Stimulated activated CD4-positive, alpha-beta T cell treated with anti-CD3 and anti-CD28 coated beads, TNF-alpha, amount 100 ng/mL, for 24 hours (primary cell): ENCODE measurements around the gene NCAN.
"Not testable (repeated sequence)": the region's sequence is repeated elsewhere in the genome, so short reads cannot be mapped to it uniquely, and the experiment has no call there.

Experiments used
- DNase-seq, 3 experiments: peaks; one replicate each; pipeline ENCODE4 v3.0.0-alpha.2; 2020; ENCODE audit warnings: low read depth in 3 of 3

NCAN gene

DNA sequence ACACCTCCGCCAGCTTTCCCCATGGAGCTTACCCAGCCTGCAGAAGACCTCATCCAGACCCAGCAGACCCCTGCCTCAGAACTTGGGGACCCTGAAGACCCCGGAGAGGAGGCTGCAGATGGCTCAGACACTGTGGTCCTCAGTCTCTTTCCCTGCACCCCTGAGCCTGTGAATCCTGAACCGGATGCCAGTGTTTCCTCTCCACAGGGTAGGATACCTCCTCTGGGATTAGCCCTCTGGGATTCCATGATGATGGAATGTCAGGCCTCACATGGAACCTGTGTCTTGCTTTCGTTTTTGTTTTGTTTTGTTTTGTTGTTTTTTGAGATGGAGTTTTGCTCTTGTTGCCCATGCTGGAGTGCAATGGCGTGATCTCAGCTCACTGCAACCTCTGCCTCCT lies 17.8 kb upstream of the NCAN start:
- no peak for DNase-seq

DNA sequence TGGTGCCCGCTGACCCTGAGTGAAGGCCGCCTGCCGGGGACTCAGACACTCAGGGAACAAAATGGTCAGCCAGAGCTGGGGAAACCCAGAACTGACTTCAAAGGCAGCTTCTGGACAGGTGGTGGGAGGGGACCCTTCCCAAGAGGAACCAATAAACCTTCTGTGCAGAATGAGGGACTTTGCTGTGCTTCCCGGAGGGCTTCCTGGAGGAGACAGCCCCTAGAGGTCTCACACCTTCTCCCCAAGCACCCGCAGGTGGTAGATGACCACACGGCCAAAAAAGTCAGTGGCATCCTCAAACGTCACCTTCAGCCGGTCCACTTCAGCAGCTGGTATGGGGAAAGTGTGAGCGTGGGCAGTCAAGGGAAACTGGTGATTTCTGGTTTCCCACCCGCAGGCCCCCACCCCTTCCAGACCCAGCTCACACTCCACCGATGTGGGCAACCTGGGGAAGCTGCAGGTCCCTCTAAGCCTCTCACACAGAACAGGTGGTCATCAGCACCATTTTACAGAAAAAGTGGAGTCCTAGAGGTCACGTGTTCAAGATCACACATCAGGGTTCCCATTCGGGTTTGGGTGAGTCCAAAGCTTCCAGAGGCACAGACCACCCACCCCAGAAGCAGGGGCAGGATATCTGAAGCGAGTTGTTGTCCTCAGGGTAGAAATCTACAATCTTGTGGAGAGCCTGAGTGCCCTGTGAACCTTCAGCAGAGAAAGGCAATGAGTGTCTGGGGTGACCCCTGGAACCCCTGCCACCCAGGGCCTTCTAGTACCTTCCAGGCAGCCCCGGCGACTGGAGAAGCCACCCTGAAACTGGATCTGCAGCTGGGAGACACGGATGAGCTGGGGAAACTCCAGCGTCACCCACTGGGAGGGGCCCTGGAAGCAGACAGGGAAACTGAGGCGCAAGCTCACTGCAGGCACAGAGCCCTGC lies 9.8 kb upstream of the NCAN start:
- DNase-seq = no peak

DNA sequence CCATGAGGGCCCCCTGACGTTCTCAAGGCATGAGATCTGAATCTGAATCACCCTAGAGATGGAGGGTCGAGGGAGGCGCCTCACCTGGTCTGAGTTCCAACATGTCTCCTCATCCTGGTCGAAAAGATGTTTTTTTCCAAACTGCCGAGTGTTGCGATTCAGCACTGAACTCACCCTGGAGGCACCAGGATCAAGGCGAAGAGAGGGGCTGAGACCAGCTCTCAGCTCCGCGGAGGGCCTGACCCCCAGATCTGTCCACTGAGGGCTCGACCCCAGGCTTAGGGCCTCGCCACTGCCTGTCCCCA lies 9.1 kb upstream of the NCAN start:
- no peak for DNase-seq

DNA sequence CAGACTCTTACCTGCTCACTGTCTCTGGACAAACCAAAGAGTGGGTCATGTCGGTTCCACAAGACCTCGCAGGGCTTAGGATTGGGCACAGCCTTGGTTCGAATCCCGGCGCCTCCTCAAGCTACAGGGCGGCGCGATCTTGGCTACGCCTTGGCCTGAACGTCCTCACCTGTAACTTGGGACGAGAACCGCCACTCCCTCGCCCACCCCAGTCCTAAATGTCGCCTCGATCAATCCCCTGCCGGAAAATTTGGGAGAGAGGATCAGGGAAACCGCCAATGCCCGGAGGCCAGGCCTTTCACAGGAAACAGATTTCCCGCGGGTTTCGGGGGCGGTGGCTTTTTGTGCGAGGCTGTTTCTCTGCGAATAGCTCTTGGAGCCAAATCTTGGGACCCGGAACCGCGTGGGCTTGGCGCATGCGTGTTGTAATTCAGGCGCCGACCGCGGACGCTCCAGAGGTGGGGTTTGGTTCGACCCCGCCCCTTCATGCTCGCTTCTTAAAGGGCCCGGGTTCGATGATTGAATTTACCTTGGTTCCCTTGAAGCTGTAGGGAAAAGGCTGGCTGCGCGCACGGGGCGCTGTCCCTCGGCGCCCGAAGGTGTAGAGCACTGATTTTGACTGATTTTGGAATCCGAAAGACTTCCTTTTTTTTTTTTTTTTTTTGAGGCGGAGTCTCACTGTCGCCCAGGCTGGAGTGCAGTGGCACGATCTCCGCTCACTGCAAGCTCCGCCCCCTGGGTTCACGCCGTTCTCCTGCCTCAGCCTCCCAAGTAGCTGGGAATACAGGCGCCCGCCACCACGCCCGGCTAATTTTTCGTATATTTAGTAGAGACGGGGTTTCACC lies 8.5 kb upstream of the NCAN start, which contains the start of gene NR2C2AP:
TSS of gene NR2C2AP (minus strand) at position 403 of the 845 bp plus-strand sequence. CDS start at position 49, 354 bp downstream.
- peak; percentile 88 to 95 (median 90) for DNase-seq

DNA sequence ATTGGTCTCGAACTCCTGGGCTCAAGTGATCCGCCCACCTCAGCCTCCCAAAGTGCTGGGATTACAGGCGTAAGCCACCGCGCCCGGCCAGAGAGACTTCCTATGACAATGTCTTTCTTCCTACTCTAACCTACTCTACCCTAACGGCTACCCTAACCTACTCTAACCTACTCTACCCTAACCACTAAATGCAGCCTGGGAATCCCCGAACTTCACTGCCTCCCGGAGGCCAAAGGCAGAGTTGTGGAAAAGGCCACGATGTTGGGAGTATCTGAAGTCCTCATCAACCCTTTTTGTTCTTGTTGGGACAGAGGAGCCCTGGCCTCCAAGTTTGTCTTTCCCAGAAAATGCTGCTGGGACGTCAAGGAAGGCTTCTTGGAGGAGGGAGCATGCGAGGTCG lies 7.6 kb upstream of the NCAN start:
- no peak for DNase-seq

DNA sequence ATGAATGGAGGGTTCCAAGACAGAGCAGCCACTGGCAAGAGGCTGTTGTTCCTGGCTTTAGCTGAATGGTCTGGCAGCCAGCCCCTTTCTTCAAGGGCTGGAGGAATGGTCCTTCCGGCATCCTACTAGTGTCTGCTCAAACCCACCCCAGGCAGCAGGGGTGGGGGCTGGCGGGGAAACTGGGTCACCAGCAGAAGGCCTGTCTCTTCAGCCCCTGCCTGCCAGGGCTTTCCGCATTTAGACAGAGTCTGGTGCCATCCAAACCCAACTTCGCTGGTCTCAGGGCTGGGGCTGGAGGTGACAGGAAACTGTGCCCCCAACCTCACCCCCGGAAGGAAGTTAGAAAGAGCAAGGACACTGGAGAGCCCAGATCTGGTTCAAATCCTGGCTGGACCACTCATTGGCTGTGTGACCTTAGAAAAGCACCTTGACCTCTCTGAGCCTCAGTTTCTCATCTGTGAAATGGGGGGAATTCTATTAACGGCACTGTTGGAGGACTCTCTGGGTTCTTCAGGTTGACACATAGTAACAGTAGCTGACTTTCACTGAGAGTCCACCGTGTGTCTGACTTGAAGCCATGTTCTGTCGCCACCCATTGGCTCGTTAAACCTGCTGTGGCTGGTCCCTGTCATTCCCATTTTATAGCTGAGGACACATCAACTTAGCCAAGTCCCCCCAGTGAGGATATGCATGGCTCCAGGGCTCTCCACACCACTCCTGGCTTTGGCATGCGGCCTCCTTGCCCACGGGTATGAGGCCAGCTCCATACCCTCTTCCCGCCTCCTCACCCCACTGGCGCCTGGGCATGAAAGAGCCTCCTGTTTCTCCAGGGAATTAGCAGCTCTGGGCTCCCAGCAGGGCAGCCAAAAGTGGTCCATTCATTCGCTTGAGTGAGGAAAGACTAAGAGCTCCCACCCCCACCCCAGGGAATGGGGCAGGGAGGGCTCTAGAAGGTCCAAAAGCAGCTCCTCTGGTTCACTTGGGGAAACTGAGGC lies 6.0 kb upstream of the NCAN start:
- DNase-seq = no peak

DNA sequence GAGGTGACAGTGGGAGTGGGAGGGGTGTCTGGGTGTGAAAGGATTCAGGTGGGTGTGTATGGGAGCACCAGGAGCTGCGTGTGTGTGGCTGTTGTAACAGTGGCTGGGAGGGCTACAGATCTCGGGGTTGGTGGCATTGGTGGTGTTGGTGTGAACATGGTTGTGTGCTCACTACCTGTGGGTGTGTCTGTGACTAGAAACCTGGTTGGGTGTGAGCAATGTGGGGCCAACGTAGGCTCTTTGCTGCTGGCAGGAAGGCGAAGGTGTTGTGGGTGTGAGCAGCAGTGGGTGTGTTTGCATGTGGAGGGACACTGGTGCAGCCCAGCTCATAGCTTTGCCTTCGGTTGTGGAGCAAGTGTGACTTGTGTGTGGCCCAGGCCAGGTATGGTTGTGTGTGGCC lies 4.8 kb upstream of the NCAN start:
- DNase-seq = no peak

DNA sequence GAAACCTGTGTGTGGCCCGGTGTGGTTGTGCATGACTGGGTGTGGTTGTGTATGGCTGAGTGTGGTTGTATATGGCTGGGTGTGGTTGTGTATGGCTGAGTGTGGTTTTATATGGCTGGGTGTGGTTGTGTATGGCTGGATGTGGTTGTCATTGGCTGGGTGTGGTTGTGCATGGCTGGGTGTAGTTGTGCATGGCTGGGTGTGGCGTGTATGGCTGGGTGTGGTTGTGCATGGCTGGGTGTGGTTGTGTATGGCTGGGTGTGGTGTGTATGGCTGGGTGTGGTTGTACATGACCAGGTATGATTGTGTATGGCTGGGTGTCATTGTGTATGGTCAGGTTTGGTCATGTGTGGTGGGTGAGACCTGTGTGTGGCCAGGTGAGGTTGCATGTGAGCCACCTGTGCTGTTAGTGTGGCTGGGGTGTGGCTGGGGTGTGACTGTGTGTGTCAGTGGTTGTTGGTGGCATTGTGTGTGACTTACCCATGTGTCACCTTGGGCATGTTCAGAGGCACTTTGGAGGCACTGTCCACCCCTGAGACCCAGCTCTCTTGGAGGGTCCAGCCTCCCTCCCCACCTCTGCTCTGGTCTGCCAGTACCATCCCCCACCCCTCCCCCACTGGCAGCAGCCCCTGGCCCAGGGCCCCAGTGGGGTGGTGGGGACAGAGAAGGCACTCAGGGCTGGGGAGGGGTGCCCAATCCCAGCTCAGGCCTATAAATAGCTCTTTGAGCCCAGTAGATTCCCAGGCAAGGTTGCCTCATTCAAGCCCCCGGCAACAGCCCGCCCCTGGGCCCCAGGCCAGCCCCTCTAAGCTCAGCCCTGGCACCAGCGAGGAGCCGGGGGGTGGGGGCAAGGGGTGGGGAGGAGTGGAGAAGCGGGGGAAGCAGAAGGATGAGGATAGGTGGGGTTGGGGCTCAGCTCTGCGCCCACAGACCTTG lies 3.9 kb upstream of the NCAN start:
- no peak for DNase-seq

DNA sequence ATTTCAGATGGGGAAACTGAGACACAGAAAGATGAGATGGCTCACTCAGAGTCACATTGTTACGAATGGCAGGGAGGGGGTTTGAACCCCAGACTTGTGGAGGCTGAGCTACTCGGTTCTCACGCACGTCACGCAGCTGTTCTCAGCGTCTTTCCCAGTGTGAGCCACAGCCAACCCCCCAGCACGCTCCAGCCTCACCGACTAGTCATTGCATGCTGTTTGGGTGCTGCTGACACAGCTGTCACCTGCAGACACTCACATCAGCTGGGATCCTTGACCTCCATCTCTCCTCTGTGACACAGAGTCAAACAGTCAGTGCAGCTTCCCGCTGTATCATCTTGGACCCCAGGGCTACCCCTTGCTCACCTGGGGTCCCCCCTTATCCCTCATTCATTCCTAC lies 2.4 kb upstream of the NCAN start:
- DNase-seq = no peak

DNA sequence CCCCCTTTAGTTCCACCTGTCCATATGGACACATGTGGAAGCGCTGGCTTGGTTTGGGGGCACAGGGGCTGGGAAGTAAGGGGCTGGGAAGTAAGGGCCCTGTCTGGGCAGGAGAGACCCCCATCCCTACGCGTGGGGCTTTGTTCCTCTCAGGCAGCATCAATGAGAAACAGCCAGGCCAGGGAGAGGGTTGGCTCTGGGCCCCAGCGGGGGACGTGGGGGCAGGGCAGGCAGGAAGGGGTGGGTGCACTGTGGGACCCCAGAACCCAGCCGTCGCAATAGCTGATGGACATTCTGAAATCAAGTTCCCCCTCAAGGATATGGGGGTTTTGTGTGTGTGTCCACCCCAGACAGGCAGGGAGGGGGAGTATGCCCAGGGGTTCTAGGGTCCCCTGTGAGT lies 1.2 kb downstream of the NCAN start:
- DNase-seq = no peak

DNA sequence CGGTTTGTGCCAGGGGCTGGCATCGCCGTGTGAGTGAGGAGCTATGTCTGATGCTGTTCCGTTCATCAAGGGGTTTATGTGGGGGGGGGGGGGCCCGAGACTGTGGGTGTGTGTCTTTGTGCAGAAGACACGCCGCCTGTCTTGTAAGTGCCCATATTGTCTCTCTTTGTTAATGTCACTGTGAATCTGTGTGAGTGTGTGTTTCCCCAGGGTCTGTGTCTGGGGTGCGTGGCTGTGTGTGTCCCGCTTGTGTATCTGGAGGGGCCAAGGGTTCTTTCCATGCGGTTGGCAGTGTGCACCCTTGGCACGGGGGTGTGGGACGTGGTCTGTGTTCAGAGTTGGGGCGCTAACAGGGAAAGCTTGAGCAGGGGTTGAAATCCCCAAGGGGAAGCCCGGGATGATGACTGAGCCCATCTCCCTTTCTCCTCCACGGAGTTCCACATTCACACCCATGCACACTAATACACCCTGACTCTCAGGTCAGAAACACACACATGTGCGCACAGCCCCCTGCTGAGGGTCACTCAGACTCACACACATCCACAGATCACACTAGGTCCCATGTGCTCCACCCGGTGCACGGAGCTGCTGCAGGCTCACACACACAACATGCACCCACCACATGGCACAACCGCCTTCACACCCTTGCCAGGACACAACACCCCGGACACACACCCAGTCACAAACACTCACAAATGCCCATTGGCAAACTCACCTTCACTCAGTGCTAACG lies 1.8 kb downstream of the NCAN start:
- no peak for DNase-seq

DNA sequence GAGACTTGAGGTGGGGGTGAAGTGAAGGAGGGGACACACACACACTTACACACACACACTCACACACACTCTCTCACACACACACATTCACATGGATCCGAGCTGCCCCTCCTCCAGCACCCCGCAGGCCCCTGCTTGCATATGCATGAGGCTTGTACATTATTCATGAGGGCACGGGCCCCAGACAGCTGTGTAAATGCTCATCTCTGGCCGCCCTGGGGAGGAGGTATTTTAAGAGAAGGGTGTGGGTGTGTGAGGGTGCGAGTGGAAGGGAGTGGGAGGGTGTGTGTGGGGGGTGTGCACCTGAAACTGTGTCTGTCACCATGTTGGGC lies 2.4 kb downstream of the NCAN start:
- no peak for DNase-seq

DNA sequence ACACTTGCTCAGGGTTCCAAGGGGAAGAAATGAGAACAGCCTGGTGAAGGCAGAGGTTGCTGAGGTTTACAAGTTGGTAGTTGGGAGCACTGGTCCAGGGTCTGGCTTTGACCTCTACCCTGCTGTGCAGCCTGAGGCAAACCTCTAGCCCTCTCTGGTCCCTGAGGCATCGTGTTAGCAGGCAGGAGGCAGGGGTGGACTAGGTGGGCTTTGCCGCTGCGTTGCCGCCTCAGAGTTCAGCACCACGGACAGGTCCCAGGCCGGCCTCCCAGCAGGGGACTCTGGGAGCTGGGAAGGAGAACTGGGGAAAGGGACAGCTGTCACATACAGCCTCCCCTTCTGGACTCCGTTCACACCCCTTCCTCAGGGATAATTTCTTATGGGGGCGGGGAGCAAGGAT lies 3.1 kb downstream of the NCAN start:
- peak in 1 of 3 experiments; percentile 12 for DNase-seq

DNA sequence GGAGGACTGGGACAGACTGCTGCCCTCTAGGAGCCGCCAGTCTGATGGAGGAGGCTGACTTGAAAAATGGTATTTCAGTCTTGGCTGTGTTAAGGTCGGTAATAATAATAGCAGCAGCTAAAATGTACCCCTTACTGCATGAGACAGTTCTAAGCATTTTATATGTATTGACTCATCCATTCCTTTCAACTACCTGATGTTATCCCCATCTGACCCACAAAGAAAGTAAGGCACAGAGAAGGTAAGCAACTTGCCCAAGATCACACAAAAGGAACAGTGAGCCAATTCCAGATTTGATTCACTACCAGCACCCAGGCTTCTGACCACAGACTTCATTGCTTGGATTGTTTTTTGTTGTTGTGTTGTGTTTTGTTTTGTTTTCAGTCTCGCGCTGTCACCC lies 4.0 kb downstream of the NCAN start:
- no peak for DNase-seq

DNA sequence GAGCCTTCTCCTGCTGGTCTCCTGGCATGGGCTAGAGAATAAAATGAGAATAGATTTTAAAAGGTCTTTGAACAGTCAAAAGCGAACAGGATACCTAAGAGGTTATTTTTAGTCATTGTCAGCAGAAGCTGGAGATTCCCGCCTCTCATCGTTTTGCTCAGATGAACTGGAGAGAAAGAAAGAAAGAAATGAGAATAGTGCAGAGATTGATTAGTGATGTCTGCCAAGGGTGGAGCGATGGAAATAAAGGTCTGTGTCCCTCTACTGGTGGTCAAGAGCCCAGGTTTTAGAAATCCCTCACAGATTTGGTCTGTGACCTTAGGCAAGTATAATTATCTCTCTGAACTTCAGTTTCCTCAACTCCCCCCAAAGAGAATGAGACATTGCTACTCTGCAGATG lies 5.3 kb downstream of the NCAN start:
- no peak for DNase-seq

DNA sequence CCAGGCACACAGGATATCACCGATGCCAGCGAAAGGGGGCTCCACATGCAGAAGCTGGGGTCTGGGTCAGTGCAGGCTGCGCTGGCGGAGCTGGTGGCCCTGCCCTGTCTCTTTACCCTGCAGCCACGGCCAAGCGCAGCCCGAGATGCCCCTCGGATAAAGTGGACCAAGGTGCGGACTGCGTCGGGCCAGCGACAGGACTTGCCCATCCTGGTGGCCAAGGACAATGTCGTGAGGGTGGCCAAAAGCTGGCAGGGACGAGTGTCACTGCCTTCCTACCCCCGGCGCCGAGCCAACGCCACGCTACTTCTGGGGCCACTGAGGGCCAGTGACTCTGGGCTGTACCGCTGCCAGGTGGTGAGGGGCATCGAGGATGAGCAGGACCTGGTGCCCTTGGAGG lies 7.2 kb downstream of the NCAN start:
- DNase-seq = no peak

DNA sequence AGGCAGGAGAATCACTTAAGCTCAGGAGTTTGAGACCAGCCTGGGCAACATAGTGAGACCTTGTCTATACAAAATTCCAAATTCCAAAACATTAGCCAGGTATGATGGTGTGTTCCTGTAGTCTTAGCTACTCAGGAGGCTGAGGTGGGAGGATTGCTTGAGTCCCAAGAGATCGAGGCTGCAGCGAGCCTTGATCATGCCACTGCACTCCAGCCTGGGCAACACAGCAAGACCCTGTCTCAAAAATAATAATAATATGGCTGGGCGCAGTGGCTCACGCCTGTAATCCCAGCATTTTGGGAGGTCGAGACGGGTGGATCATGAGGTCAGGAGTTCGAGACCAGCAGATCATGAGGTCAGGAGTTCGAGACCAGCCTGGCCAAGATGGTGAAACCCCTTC lies 9.2 kb downstream of the NCAN start:
- DNase-seq = not testable (repeated sequence)

DNA sequence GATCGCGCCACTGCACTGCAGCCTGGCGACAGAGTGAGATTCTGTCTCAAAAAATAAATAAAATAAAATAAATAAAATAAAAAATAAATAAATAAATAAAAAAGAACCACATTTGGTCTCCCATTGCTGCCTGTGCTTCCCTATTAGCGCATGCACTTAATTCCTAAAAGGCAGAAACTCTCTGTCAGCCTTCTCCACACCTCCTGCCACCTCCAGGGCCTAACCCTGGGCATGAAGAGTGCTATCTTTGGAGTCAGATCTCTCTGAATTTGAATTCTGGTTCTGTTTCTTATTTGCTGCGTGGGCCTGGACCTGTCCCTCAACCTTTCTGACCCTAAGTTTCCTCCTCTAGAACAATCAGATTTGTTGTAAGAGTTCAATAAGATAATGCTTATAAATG lies 11.3 kb downstream of the NCAN start:
- no peak for DNase-seq

DNA sequence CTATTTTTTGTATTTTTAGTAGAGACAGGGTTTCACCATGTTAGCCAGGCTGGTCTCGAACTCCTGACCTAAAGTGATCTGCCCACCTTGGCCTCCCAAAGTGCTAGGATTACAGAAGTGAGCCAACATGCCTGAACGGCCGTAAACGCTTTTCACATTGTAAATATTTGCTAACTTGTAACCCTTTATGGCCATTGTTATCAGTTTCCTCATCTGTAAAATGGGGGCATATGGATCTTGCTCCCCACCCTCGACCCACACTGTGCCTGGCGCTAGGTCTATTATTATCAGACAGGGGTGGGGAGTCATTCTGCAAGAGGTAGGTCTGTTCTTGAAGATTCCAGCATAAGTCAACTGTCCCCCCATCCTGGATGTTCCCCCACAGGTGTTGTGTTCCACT lies 11.9 kb downstream of the NCAN start:
- DNase-seq = no peak
